ENCODE results near the gene PARD6A. TPM values are rescaled to one million over a fixed set of nuclear protein-coding genes. Genes with fewer than 3 reads are reported as not detected.

The PARD6A gene
- total RNA-seq, 2 donors from 2014 or later: 2.6 to 3.7 TPM

DNA sequence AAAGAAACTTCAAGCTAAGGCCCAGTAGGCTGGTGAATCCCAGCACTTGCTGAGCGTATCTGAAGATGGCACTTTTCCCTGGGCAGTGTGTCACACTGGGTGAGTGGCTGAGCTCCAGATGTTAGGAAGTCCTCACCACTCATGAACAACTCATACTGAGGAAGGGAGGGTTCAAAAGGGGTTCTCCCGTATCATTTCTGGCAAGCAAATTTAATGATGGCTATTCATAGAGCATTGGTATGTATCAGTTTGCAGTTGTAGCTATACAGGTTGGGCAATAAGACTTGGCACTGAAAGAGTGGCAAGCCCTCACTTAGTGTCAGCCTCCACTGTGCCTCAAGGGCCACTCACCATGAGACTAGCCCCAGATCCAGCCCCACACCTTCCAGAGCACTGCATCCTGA, 47.6 kb downstream of the PARD6A start:
- 94 to 96% methylated on average over 2 of the region's 2 CpGs for WGBS, 2 experiments (ENCODE audit: insufficient coverage in 1 of 2, insufficient read length in 1 of 2)

GRCh38 chr16:67709050-67709449, 48.3 kb downstream of the PARD6A start:
- 85 to 86% methylated on average over 1 of the region's 1 CpG for WGBS, 2 experiments (ENCODE audit: insufficient coverage in 1 of 2, insufficient read length in 1 of 2)
- H3K9me3 Mint-ChIP-seq: no peaks in the 10 kb centered on the region
- H3K36me3 ChIP-seq (ENCODE audit: control insufficient read depth, insufficient read depth, low read length): no peaks in the 10 kb centered on the region
- no peak overlapping the region for H3K4me3 Mint-ChIP-seq
- H3K4me1 Mint-ChIP-seq: peaks cover 21% of the 10 kb centered on the region
- H3K27ac Mint-ChIP-seq: no peak overlapping the region
- H3K27me3 ChIP-seq (ENCODE audit: control insufficient read depth, insufficient read depth, low read length, poor library complexity, severe bottlenecking): no peaks in the 10 kb centered on the region
- H3K36me3 Mint-ChIP-seq (ENCODE audit: low read depth): no peaks in the 10 kb centered on the region
- no peaks in the 10 kb centered on the region for H3K9me3 ChIP-seq (ENCODE audit: control insufficient read depth, low read length)
- no peak overlapping the region for H3K27ac ChIP-seq (ENCODE audit: low read depth, low read length)
- no peaks in the 10 kb centered on the region for H3K4me1 ChIP-seq (ENCODE audit: control insufficient read depth, insufficient read depth, low read length)
- no peak for DNase-seq
- no peaks in the 10 kb centered on the region for H3K27me3 Mint-ChIP-seq (ENCODE audit: insufficient read depth)
- TF ChIP-seq, protein P1, sequence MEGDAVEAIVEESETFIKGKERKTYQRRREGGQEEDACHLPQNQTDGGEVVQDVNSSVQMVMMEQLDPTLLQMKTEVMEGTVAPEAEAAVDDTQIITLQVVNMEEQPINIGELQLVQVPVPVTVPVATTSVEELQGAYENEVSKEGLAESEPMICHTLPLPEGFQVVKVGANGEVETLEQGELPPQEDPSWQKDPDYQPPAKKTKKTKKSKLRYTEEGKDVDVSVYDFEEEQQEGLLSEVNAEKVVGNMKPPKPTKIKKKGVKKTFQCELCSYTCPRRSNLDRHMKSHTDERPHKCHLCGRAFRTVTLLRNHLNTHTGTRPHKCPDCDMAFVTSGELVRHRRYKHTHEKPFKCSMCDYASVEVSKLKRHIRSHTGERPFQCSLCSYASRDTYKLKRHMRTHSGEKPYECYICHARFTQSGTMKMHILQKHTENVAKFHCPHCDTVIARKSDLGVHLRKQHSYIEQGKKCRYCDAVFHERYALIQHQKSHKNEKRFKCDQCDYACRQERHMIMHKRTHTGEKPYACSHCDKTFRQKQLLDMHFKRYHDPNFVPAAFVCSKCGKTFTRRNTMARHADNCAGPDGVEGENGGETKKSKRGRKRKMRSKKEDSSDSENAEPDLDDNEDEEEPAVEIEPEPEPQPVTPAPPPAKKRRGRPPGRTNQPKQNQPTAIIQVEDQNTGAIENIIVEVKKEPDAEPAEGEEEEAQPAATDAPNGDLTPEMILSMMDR (conservative IDR thresholded peaks at IDR 0.05): no peak
- no peak overlapping the region for H3K9ac ChIP-seq (ENCODE audit: extremely low read depth, low read length, poor library complexity, severe bottlenecking)
- H3K4me3 ChIP-seq (ENCODE audit: low read length): no peak overlapping the region

More for the DNA sequence above, 47.6 kb downstream of the PARD6A start:
- TF ChIP-seq, protein P1 (conservative IDR thresholded peaks at IDR 0.05): no peak
- no peaks in the 10 kb centered on the region for H3K36me3 Mint-ChIP-seq (ENCODE audit: low read depth)
- Histone ChIP-seq H3K4me3 (ENCODE audit: low read length) (no peak overlapping the region), H3K27ac (ENCODE audit: low read depth, low read length) (no peak overlapping the region), H3K4me1 (ENCODE audit: control insufficient read depth, insufficient read depth, low read length) (no peaks in the 10 kb centered on the region), H3K9ac (ENCODE audit: extremely low read depth, low read length, poor library complexity, severe bottlenecking) (no peak overlapping the region), H3K27me3 (ENCODE audit: control insufficient read depth, insufficient read depth, low read length, poor library complexity, severe bottlenecking) (no peaks in the 10 kb centered on the region), H3K9me3 (ENCODE audit: control insufficient read depth, low read length) (no peaks in the 10 kb centered on the region), H3K36me3 (ENCODE audit: control insufficient read depth, insufficient read depth, low read length) (no peaks in the 10 kb centered on the region)
- no peaks in the 10 kb centered on the region for H3K9me3 Mint-ChIP-seq
- H3K4me1 Mint-ChIP-seq: peaks cover 14% of the 10 kb centered on the region
- H3K4me3 Mint-ChIP-seq: no peak overlapping the region
- DNase-seq: no peak
- H3K27me3 Mint-ChIP-seq (ENCODE audit: insufficient read depth): no peaks in the 10 kb centered on the region
- no peak overlapping the region for H3K27ac Mint-ChIP-seq

GRCh38 chr16:67710607-67711006, 49.8 kb downstream of the PARD6A start:
- no peaks in the 10 kb centered on the region for H3K9me3 ChIP-seq (ENCODE audit: control insufficient read depth, low read length)
- no peak for DNase-seq
- no peak overlapping the region for H3K27ac Mint-ChIP-seq
- no peaks in the 10 kb centered on the region for H3K36me3 Mint-ChIP-seq (ENCODE audit: low read depth)
- no peak overlapping the region for H3K27ac ChIP-seq (ENCODE audit: low read depth, low read length)
- TF ChIP-seq, protein P1 (conservative IDR thresholded peaks at IDR 0.05): no peak
- no peaks in the 10 kb centered on the region for H3K4me1 ChIP-seq (ENCODE audit: control insufficient read depth, insufficient read depth, low read length)
- H3K27me3 ChIP-seq (ENCODE audit: control insufficient read depth, insufficient read depth, low read length, poor library complexity, severe bottlenecking): no peaks in the 10 kb centered on the region
- peaks cover 21% of the 10 kb centered on the region for H3K4me1 Mint-ChIP-seq
- WGBS, 2 experiments (ENCODE audit: insufficient coverage in 1 of 2, insufficient read length in 1 of 2): 94 to 97% methylated on average over 6 of the region's 6 CpGs
- H3K9ac ChIP-seq (ENCODE audit: extremely low read depth, low read length, poor library complexity, severe bottlenecking): no peak overlapping the region
- no peaks in the 10 kb centered on the region for H3K27me3 Mint-ChIP-seq (ENCODE audit: insufficient read depth)
- no peaks in the 10 kb centered on the region for H3K9me3 Mint-ChIP-seq
- H3K36me3 ChIP-seq (ENCODE audit: control insufficient read depth, insufficient read depth, low read length): no peaks in the 10 kb centered on the region
- no peak overlapping the region for H3K4me3 ChIP-seq (ENCODE audit: low read length)
- no peak overlapping the region for H3K4me3 Mint-ChIP-seq

Other genes with a start within 250 kb of the PARD6A start
- gene ZDHHC1, start 244.5 kb upstream of the PARD6A start, total RNA-seq: 10 to 100 TPM in 1 of 2 donors, 1 to 10 TPM in 1; 8.4 to 10.6 TPM
- 10 to 100 TPM; 10.4 to 14.7 TPM for gene HSD11B2, start 229.8 kb upstream of the PARD6A start, total RNA-seq
- 10 to 100 TPM; 56.0 to 58.3 TPM for gene ATP6V0D1, start 179.8 kb upstream of the PARD6A start, total RNA-seq
- not detected for gene AGRP, start 177.4 kb upstream of the PARD6A start, total RNA-seq
- gene RIPOR1, start 132.1 kb upstream of the PARD6A start, total RNA-seq: 10 to 100 TPM; 39.9 to 54.1 TPM
- gene CTCF, start 98.4 kb upstream of the PARD6A start, total RNA-seq: 10 to 100 TPM; 61.3 to 74.6 TPM
- gene CARMIL2, start 15.8 kb upstream of the PARD6A start, total RNA-seq: 10 to 100 TPM; 13.6 to 19.8 TPM
- gene ACD, start 700 bp upstream of the PARD6A start, total RNA-seq: 10 to 100 TPM; 39.3 to 41.5 TPM
- gene ENKD1, start 5.8 kb downstream of the PARD6A start, total RNA-seq: 10 to 100 TPM; 19.0 to 21.2 TPM
- 1 to 10 TPM; 3.6 to 4.7 TPM for gene C16orf86, start 5.9 kb downstream of the PARD6A start, total RNA-seq
- 10 to 100 TPM; 18.2 to 21.2 TPM for gene GFOD2, start 58.4 kb downstream of the PARD6A start, total RNA-seq
- 10 to 100 TPM; 19.2 to 22.5 TPM for gene RANBP10, start 145.6 kb downstream of the PARD6A start, total RNA-seq
- 1 to 10 TPM; 2.8 to 3.2 TPM for gene TSNAXIP1, start 145.9 kb downstream of the PARD6A start, total RNA-seq
- gene THAP11, start 181.4 kb downstream of the PARD6A start, total RNA-seq: 10 to 100 TPM; 28.0 to 32.9 TPM
- 100 to 1,000 TPM; 201 to 218 TPM for gene NUTF2, start 186.0 kb downstream of the PARD6A start, total RNA-seq
- gene CENPT, start 186.7 kb downstream of the PARD6A start, total RNA-seq: 10 to 100 TPM; 43.7 to 57.2 TPM
- 10 to 100 TPM; 69.2 to 74.3 TPM for gene EDC4, start 212.1 kb downstream of the PARD6A start, total RNA-seq
- gene NRN1L, start 223.9 kb downstream of the PARD6A start, total RNA-seq: 1 to 10 TPM; 7.0 to 7.3 TPM
- 10 to 100 TPM; 32.1 to 37.4 TPM for gene PSKH1, start 232.3 kb downstream of the PARD6A start, total RNA-seq

Measured in endodermal cell (in vitro differentiated cells).